ENCODE measurements around the gene DTX4. TPM values are rescaled to one million over a fixed set of nuclear protein-coding genes. Genes with fewer than 3 reads are reported as not detected.

Gene DTX4
- total RNA-seq, 1 experiment from 2014 or later: 4.2 TPM

DNA sequence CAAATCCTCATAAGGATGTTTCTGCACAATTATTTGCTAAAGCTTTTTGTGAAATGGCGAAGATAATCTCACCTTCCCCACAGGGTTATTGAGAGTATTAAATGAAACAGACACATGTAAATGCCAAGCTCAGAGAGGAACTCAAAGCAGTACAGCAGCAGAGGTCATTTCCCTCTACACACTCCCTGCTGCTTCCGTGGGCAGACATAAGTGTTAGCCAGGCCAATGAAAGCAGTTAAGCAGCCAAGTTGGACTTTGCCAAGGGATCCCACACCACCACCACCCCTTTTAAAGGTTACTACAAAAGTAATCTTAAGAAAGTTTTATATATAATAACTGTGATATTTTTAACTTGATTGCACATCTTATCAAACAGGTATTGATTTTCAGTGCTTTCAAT is 33.3 kb upstream of the DTX4 start:
- CTCF ChIA-PET: interaction anchor here (0.5 to 1.8 kb wide), 5 partner anchors 25 to 677 kb away, joined by 3 to 8 read pairs (median 4); no protein-coding TSS in a partner anchor
- POLR2A ChIA-PET: no interaction called here
- TF ChIP-seq, protein P1, sequence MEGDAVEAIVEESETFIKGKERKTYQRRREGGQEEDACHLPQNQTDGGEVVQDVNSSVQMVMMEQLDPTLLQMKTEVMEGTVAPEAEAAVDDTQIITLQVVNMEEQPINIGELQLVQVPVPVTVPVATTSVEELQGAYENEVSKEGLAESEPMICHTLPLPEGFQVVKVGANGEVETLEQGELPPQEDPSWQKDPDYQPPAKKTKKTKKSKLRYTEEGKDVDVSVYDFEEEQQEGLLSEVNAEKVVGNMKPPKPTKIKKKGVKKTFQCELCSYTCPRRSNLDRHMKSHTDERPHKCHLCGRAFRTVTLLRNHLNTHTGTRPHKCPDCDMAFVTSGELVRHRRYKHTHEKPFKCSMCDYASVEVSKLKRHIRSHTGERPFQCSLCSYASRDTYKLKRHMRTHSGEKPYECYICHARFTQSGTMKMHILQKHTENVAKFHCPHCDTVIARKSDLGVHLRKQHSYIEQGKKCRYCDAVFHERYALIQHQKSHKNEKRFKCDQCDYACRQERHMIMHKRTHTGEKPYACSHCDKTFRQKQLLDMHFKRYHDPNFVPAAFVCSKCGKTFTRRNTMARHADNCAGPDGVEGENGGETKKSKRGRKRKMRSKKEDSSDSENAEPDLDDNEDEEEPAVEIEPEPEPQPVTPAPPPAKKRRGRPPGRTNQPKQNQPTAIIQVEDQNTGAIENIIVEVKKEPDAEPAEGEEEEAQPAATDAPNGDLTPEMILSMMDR (IDR thresholded peaks at IDR 0.05; ENCODE audit: unreplicated experiment): no peak
- no TSS peak for BruUV-seq (replicated peaks)
- Mint-ChIP-seq H3K9me3 (ENCODE audit: unreplicated experiment) (no peaks in the 10 kb centered on the region), H3K36me3 (ENCODE audit: insufficient read depth, unreplicated experiment) (peaks cover 14% of the 10 kb centered on the region), H3K4me1 (ENCODE audit: insufficient read depth, unreplicated experiment) (peaks cover 24% of the 10 kb centered on the region), H3K27ac (ENCODE audit: low read depth, unreplicated experiment) (no peak overlapping the region), H3K27me3 (ENCODE audit: insufficient read depth, unreplicated experiment) (no peaks in the 10 kb centered on the region), H3K4me3 (ENCODE audit: unreplicated experiment) (no peak overlapping the region)
- intact Hi-C loops (cut with micrococcal nuclease): loop anchor here (5.0 kb wide), 1 partner anchor 461 kb away; no protein-coding TSS in a partner anchor
- no peak for DNase-seq (ENCODE audit: unreplicated experiment)

DNA sequence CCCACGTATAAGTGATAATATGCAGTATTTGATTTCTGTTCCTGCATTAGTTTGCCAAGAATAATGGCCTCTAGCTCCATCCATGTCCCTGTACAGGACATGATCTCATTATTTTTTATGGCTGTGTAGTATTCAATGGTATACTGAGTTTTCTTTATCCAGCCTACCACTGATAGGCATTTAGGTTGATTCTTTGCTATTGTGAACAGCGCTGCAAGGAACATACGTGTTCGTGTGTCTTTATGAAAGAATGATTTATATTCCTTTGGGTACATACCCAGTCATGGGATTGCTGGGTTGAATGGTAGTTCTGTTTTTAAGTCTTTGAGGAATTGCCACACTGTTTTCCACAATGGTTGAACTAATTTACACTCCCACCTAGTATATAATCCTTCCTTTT is 30.7 kb upstream of the DTX4 start:
- Mint-ChIP-seq H3K4me1 (ENCODE audit: insufficient read depth, unreplicated experiment) (peaks cover 42% of the 10 kb centered on the region), H3K4me3 (ENCODE audit: unreplicated experiment) (no peak overlapping the region), H3K27ac (ENCODE audit: low read depth, unreplicated experiment) (no peak overlapping the region), H3K9me3 (ENCODE audit: unreplicated experiment) (no peaks in the 10 kb centered on the region), H3K27me3 (ENCODE audit: insufficient read depth, unreplicated experiment) (no peaks in the 10 kb centered on the region), H3K36me3 (ENCODE audit: insufficient read depth, unreplicated experiment) (peaks cover 14% of the 10 kb centered on the region)
- intact Hi-C loops (cut with micrococcal nuclease): loop anchor here (5.0 kb wide), 2 partner anchors 239 to 564 kb away; partner anchors contain the start of genes LPXN and ZFP91
- TF ChIP-seq, protein P1 (IDR thresholded peaks at IDR 0.05; ENCODE audit: unreplicated experiment): no peak
- no peak for DNase-seq (ENCODE audit: unreplicated experiment)
- BruUV-seq (replicated peaks): no TSS peak
- POLR2A ChIA-PET: interaction anchor here (1.1 to 2.7 kb wide), 5 partner anchors 10 to 40 kb away, joined by 4 to 27 read pairs (median 5); partner anchors contain the start of gene DTX4
- CTCF ChIA-PET: interaction anchor here (0.6 to 10.2 kb wide), 8 partner anchors 16 to 1065 kb away, joined by 3 to 146 read pairs (median 4); partner anchors contain the start of gene FAM111B

DNA sequence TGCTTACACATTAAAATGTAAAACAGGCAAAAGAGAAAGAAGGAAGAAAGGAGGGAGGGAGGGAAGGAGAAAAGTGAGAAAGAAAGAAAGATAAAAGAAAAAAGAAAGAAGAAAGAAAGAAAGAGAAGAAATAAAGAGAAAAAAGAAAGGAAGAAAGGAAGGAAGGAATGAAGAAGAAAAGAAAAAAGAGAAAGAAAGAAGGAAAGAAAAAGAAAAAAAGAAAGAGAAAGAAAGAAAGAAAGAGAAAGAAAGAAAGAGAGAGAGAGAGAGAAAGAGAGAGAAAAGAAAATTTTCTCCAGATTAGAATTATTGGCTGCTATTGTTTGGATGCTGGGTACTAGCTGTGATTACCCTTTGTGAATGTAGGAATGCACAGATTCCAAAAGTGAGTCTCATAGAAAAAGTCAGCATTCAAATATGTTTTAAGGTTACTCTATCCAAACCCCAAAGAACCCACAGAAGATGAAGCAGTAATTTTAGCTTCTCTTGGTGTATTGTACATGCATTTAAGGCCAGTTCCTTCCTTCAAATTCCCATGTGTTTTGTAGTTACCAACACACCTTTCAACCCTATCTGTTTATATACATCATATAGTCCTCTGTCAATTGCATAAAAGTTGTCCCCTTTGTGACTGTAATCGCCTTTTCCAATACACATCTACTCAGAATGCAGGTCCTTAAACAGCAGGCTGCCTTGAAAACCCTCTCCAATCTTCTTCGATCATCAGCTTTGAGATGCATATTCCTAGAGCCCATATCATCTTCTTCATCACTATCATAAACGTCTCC is 30.1 kb upstream of the DTX4 start:
- CTCF ChIA-PET: interaction anchor here (0.6 to 10.2 kb wide), 16 partner anchors 10 to 1065 kb away, joined by 3 to 146 read pairs (median 3); partner anchors contain the start of gene DTX4
- TSS peak; percentile 53 for BruUV-seq (replicated peaks)
- DNase-seq (ENCODE audit: unreplicated experiment): no peak

More for the DNA sequence above, 30.1 kb upstream of the DTX4 start:
- Mint-ChIP-seq H3K4me3 (ENCODE audit: unreplicated experiment) (peak overlapping the region; percentile 97), H3K4me1 (ENCODE audit: insufficient read depth, unreplicated experiment) (peaks cover 46% of the 10 kb centered on the region), H3K9me3 (ENCODE audit: unreplicated experiment) (no peaks in the 10 kb centered on the region), H3K27me3 (ENCODE audit: insufficient read depth, unreplicated experiment) (no peaks in the 10 kb centered on the region), H3K27ac (ENCODE audit: low read depth, unreplicated experiment) (peak overlapping the region; percentile 98), H3K36me3 (ENCODE audit: insufficient read depth, unreplicated experiment) (peaks cover 11% of the 10 kb centered on the region)
- TF ChIP-seq, protein P1 (IDR thresholded peaks at IDR 0.05; ENCODE audit: unreplicated experiment): no peak
- POLR2A ChIA-PET: interaction anchor here (0.6 to 2.7 kb wide), 14 partner anchors 9 to 628 kb away, joined by 3 to 27 read pairs (median 4); partner anchors contain the start of genes DTX4 and FAM111B
- intact Hi-C loops (cut with micrococcal nuclease): loop anchor here (1.0 to 5.0 kb wide), 5 partner anchors 16 to 565 kb away; partner anchors contain the start of genes FAM111B, LPXN and ZFP91
